Small intestine (tissue), 7 donors: ENCODE results near the gene CACNB1. TPM values are rescaled to one million over a fixed set of nuclear protein-coding genes. Genes with fewer than 3 reads are reported as not detected.

ENCODE experiments used
- DNase-seq, 2 donors: peaks; one replicate each; pipeline versions ENCODE4 v3.0.0 to v3.0.0-alpha.2; 2013
- FAIRE-seq: peaks from 2 replicates; lab custom pipeline; 2012; peaks lifted over from hg19 to GRCh38; lab: Jason Lieb, UNC
- H3K27ac ChIP-seq, 3 donors: one replicate each; pipeline ENCODE4 v1.5.1; 2013; ENCODE audit warnings: low read length in 2 of 3, mild to moderate bottlenecking in 2 of 3, control low read depth in 1 of 3, inconsistent platforms in 1 of 3, low read depth in 1 of 3, moderate library complexity in 1 of 3
- H3K27me3 ChIP-seq, 3 donors: one replicate each; pipeline ENCODE4 v1.6.1; 2013; ENCODE audit warnings: low read length in 3 of 3, inconsistent platforms in 1 of 3; ENCODE audit not compliant: control insufficient read depth in 3 of 3, insufficient read depth in 3 of 3
- H3K36me3 ChIP-seq, 3 donors: one replicate each; pipeline ENCODE4 v1.6.1; 2013; ENCODE audit warnings: low read length in 3 of 3, inconsistent platforms in 1 of 3, low read depth in 1 of 3, mild to moderate bottlenecking in 1 of 3, moderate library complexity in 1 of 3; ENCODE audit not compliant: control insufficient read depth in 3 of 3, insufficient read depth in 2 of 3
- H3K4me1 ChIP-seq, 3 donors: one replicate each; pipeline ENCODE4 v1.6.1; 2013; ENCODE audit warnings: low read length in 2 of 3, inconsistent platforms in 1 of 3, low read depth in 1 of 3, mild to moderate bottlenecking in 1 of 3, moderate library complexity in 1 of 3; ENCODE audit not compliant: control insufficient read depth in 3 of 3, insufficient read depth in 2 of 3
- H3K4me3 ChIP-seq, 3 donors: one replicate each; pipeline ENCODE4 v1.5.1; 2013; ENCODE audit warnings: low read length in 3 of 3, control low read depth in 1 of 3, inconsistent platforms in 1 of 3, low read depth in 1 of 3, mild to moderate bottlenecking in 1 of 3, moderate library complexity in 1 of 3
- H3K9me3 ChIP-seq, 2 donors: one replicate each; pipeline ENCODE4 v1.6.1; 2013; ENCODE audit warnings: low read depth in 1 of 2, low read length in 1 of 2; ENCODE audit not compliant: control insufficient read depth in 2 of 2, insufficient read depth in 1 of 2
- WGBS, 3 donors: extraction: QIAGEN DNeasy Blood & Tissue Kit; methylation state at CpG; one replicate each; pipeline ENCODE4 v1.1.7; 2013; 5-methylcytosine and 5-hydroxymethylcytosine counted together
- polyA plus RNA-seq, 4 donors: library from polyadenylated mRNA; stranded (reverse) in 3 of 4; unstranded in 1 of 4; fragments of 200-250 nt in 3 of 4; fragments of 120-200 nt in 1 of 4; gene quantifications; one replicate each; pipeline versions ENCODE4 v1.2.1 to v1.2.3, GENCODE V29; 2013
- donor health status: healthy with polysubstance abuse.
- donor health status: control.
- donor health status: control.
- donor health status: Bipolar disorder and iron deficiency.
- donor health status: healthy.

Gene CACNB1
- polyA plus RNA-seq, 4 donors: 0.45 to 3.7 (median 1.5) TPM

DNA sequence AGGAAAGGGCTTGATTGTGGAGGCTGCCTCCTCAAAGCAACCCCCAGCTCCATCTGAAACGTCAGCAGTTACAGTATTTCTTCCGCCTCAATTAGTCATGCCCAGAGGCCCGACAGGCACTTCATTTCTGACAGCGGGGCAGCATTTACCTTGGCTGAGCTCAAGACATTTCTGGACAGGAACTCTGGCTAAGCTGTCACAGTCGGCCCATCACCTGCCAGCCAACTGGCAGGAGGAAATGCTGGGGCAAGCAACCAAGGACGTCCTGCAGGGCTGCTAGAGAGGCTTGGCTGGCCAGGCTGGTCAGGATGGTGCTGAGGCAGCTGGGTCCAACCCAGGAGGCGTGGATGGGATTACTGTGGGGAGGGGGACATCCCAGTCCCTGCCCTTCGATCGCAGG, 73.8 kb downstream of the CACNB1 start:
- FAIRE-seq (no peak), DNase-seq (no peak)
- no peak overlapping the region for H3K4me3 ChIP-seq
- WGBS, 3 donors: 78 to 83% (median 82%) methylated on average over 9 of the region's 9 CpGs
- no peaks in the 10 kb centered on the region for H3K36me3 ChIP-seq
- H3K9me3 ChIP-seq: no peaks in the 10 kb centered on the region
- no peaks in the 10 kb centered on the region for H3K27me3 ChIP-seq
- no peak overlapping the region for H3K27ac ChIP-seq
- H3K4me1 ChIP-seq: no peaks in the 10 kb centered on the region

Other genes with a start within 250 kb of the CACNB1 start
- under 1 TPM in 1 of 4 donors, not detected in 3; 0.01 TPM for gene FBXO47, start 230.3 kb downstream of the CACNB1 start, polyA plus RNA-seq
- gene PLXDC1, start 46.0 kb downstream of the CACNB1 start, polyA plus RNA-seq: 10 to 100 TPM in 1 of 4 donors, 1 to 10 TPM in 3; 2.1 to 12.7 (median 3.4) TPM
- gene ARL5C, start 31.5 kb downstream of the CACNB1 start, polyA plus RNA-seq: under 1 TPM in 1 of 4 donors, not detected in 3; 0.06 TPM
- gene RPL19, start 2.6 kb upstream of the CACNB1 start, polyA plus RNA-seq: 1,000 to 10,000 TPM; 1,923 to 3,263 (median 2,767) TPM
- gene STAC2, start 28.3 kb upstream of the CACNB1 start, polyA plus RNA-seq: under 1 TPM in 2 of 4 donors, not detected in 2; 0.31 to 0.64 TPM
- 10 to 100 TPM in 1 of 4 donors, 1 to 10 TPM in 3; 1.9 to 10.4 (median 3.0) TPM for gene FBXL20, start 204.0 kb upstream of the CACNB1 start, polyA plus RNA-seq